HPDE6-E6E7 (cell line): ENCODE results near the gene OR10H1.
A peak's percentile ranks its signal among the peaks of the same experiment; 100 is the strongest.
"Not testable (repeated sequence)": the region's sequence is repeated elsewhere in the genome, so short reads cannot be mapped to it uniquely, and the experiment has no call there.

Experiments used
- DNase-seq: peaks from one replicate; pipeline ENCODE4 v3.0.0; 2011; ENCODE audit warnings: missing footprints; ENCODE audit errors: extremely low spot score

Gene OR10H1, protein sequence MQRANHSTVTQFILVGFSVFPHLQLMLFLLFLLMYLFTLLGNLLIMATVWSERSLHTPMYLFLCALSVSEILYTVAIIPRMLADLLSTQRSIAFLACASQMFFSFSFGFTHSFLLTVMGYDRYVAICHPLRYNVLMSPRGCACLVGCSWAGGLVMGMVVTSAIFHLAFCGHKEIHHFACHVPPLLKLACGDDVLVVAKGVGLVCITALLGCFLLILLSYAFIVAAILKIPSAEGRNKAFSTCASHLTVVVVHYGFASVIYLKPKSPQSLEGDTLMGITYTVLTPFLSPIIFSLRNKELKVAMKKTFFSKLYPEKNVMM

GRCh38 chr19:15815306-15815705, at the start of gene OR10H1:
TSS of gene OR10H1 (minus strand) at chr19:15815664. CDS start at chr19:15808037, 7,627 bp downstream.
- peak; percentile 49 for DNase-seq

- DNase-seq, result no peak
Observed at GRCh38 chr19:15864824-15865223, 49.4 kb upstream of the OR10H1 start.

- DNase-seq, result peak; percentile 72
Observed at GRCh38 chr19:15863272-15863671, 47.8 kb upstream of the OR10H1 start.

DNA sequence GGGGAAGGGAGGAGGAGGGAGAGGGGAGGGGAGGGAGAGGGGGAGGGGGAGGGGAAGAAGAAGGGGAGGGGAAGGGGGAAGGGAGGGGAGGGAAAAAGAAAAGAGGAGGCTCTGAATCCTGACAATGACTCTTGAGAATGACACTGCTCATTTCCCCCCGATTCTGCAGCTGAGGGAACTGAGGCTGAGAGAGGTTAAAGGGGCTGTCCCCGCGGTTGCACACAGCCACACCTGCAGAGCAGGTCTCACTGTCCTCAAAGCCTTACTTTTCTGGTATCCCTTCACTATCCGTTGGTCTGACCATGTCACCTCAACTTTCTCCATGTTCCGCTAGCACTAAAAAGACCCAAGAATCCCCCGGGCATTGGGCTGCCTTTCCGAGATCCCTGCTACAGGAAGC, 47.0 kb upstream of the OR10H1 start:
- no peak for DNase-seq

DNA sequence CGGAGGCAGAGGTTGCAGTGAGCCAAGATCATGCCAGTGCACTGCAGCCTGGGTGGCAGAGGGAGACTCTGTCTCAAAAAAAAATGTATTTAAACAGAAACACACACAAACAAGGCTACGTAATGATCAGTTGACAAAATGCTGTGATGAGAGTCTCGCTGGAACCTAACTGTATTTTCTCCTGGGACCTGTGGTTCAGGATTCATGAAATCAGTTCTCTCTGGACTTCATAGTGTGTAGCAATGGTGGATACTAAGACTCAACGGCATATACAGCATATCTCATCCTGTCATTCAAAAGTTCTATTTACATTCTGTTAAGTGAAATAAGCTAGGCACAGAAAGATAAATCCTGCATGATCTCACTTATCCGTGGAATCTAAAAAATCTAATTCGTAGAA, 45.1 kb upstream of the OR10H1 start:
- no peak for DNase-seq

DNA sequence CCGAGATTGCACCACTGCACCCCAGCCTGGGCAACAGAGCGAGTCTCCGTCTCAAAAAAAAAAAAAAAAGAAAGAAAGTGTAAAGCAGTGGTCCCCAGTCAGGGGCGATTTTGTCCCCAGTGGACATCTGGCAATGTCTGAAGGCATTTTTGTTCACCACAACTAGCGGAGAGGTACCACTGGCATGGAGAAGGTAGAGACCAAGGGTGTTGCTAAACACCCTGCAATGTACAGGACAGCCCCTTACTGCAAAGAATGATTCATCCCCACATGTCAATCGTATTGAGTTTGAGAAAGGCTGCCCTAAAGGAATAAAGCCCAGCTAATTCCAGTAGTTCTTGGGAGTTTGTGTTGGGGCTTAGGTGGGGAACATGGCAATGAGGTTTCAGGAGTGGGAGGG, 43.7 kb upstream of the OR10H1 start:
- no peak for DNase-seq

DNA sequence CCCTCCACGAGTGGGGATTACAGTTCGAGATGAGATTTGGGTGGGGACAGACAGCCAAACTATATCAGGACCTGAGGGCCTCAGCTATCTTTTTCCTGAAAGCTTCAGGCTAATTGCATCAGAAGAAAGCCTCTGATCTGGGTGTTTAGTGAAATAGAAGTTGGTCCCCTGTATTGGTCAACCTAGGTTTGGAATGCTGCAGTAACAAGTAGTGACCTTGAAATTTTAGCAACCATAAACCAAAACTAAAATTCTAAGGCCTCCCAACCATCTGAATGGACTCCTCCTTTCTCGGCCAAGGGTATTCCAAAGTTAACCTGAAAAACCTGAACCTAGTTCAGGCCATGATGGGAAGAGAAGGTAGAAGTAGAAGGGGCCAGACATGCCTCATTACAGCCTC, 34.9 kb upstream of the OR10H1 start:
- DNase-seq, result no peak

- no peak for DNase-seq
Observed at GRCh38 chr19:15846923-15847322, 31.5 kb upstream of the OR10H1 start.

GRCh38 chr19:15843894-15844222, 28.4 kb upstream of the OR10H1 start:
- DNase-seq, result not testable (repeated sequence)

DNA sequence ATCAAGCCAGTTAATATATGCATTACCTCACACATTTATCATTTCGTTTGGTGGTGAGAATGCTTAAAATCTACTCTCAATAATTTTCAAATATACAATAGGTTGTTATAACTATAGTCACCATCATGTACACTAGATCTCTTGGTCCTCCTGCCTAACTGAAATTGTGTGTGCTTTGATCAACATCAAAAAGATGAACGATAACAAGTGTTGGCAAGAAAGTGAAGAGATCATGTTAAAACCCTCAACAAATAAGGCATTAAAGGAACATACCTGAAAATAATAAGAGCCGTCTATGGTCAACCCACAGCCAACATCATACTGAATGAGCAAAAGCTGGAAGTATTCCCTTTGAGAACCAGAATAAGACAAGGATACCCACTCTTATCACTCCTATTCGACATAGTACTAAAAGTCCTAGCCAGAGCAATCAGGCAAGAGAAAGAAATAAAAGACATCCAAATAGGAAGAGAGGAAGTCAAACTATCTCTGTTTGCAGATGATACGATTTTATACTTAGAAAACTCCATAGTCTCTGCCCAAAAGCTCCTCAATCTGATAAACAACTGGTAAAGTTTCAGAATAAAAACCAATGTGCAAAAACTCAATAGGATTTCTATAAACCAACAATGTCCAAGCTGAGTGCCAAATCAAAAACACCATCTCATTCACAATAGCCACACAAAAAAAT, 27.9 kb upstream of the OR10H1 start:
- DNase-seq, result no peak

- no peak for DNase-seq
Observed at GRCh38 chr19:15841875-15842569, 26.6 kb upstream of the OR10H1 start.

DNA sequence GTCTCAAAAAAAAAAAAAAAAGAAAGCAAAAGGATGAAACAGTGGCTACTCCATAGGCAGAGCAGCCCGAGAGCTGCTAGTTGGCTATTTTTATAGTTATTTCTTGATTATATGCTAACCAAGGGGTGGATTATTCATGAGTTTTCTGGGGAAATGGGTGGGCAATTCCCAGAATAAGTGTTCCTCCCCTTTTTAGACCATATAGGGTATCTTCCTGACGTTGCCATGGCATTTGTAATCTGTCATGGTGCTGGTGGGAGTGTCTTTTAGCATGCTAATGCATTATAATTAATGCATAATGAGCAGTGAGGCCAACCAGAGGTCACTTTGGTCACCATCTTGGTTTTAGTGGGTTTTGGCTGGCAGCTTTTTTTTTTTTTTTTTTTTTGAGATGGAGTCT, 25.4 kb upstream of the OR10H1 start:
- no peak for DNase-seq

GRCh38 chr19:15839888-15840287, 24.4 kb upstream of the OR10H1 start:
- not testable (repeated sequence) for DNase-seq

DNA sequence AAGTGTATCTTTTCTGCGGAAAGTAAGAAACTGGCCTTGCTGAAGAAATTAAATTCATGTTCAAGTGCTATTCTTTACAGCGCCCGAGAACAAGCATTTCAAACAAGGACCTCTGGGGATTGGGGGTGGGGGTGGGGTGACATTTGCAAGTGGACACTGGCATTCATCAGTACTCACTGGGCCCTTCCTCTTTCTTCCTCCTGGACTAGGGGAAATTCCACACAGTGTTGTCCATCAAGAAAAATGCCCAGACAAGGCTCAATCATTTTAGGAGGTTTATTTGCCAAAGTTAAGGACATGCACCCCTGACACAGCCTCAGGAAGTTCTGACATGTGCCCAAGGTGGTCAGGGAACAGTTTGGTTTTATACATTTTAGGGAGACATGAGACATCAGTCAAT, 22.9 kb upstream of the OR10H1 start:
- no peak for DNase-seq

DNA sequence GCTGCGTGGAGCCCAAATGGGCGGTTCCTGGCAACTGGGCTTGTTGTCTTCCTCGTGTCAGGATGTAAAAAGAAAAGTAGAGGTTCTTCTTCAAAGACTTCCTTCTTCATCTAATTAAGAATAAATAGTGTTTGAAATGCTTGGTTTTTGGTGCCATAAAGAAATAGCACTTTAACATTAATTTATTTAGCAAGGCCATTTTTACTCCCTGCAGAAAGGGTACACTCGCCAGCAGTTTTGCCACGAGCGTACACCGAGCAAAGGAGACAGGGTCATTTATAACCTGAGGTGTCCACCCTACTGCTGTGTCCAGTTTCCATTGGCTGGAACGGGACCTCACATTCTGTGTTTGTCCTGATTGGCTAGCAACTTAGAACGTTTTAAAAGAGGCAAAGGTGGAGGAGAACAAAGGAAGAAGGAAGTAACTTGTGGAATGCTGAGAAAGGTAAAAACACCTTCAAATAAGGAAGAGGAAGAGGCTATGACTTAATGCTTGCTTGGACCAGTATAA, 21.8 kb upstream of the OR10H1 start:
- DNase-seq, result no peak

GRCh38 chr19:15836330-15837220, 21.1 kb upstream of the OR10H1 start:
- peak; percentile 84 for DNase-seq

- DNase-seq, result not testable (repeated sequence)
Observed at GRCh38 chr19:15835565-15836329, 20.3 kb upstream of the OR10H1 start.

DNA sequence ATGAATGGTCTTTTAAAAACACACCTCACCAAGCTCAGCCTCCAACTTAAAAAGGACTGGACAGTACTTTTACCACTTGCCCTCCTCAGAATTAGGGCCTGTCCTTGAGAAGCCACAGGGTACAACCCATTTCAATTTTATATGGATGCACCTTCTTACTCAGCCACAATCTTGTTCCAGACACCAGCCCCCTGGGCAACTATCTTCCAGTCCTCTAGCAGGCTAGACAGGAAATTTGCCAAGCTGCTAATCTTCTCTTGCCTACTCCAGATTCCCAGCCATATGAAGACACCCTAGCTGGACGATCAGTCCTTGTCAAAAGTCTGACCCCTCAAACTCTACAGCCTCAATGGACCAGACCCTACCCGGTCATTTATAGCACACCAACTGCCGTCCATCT, 18.8 kb upstream of the OR10H1 start:
- DNase-seq, result not testable (repeated sequence)

DNA sequence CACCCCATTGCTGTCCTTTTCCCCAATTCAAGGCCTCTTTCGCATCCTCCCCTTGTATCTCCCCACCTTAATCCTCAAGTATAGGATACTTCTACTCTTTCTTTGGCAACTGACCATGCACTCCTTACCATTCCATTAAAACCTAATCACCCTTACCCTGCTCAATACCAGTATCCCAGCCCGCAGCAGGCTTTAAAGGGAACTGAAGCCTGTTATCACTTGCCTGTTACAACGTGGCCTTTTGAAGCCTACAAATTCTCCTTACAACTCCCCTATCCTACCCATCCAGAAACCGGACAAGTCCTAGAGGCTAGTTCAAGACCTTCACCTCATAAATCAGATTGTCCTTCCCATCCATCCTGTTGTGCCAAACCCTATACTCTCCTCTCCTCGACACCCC, 16.2 kb upstream of the OR10H1 start:
- no peak for DNase-seq

DNA sequence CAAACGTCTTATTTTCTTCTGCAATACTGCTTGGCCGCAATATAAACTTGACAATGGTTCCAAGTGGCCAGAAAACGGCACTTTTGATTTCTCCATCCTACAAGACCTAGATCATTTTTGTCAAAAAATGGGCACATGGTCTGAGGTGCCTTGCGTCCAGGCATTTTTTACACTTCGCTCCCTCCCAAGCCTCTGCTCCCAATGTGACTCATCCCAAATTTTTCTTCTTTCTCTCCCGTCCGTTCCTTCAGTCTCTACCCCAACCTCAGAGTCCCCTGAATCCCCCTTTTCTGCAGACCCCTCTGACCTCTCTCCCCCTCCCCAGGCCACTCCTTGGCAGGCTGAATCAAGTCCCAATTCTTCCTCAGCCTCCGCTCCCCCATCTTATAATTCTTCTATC, 14.3 kb upstream of the OR10H1 start:
- no peak for DNase-seq

- DNase-seq, result no peak
Observed at GRCh38 chr19:15829306-15829698, 13.8 kb upstream of the OR10H1 start.
